RCC 7860 (cell line): ENCODE measurements around the gene ARL5C.

Source experiments
- DNase-seq: peaks from one replicate; pipeline ENCODE4 v3.0.0-alpha.2; 2015; ENCODE audit warnings: low spot score
- FAIRE-seq: peaks from 2 replicates; lab custom pipeline; 2012; peaks lifted over from hg19 to GRCh38; lab: Jason Lieb, UNC

ARL5C gene, protein sequence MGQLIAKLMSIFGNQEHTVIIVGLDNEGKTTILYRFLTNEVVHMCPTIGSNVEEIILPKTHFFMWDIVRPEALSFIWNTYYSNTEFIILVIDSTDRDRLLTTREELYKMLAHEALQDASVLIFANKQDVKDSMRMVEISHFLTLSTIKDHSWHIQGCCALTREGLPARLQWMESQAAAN

DNA sequence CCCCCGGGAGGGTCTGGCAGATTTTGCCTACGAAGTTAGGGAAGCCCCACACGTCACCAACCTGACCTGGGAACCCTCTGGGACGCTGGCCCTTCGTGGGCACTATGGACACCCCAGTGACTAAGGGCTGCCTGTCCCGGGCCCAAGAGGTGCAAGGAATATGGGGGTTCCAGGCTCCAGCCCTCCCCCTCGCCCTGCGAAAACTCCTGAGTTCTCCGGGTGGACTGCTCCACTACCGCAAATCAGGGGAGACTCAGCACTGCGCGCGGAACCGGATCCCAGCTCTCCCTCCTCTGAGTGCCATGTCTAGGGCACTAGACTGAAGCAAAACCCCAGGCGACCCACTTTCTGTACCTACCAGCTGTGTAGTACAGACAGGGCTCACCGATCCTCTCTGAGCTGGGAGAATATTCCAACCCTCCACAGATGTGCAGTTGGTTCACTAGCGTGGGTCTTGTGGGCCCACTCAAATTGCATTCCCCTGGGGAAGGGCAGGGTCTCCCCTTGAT, at the start of gene ARL5C:
Gene ARL5C (minus strand): TSS at position 321 of the 509 bp plus-strand sequence. CDS start 401 bp downstream, outside the sequence.
- no peak for DNase-seq
- FAIRE-seq = no peak

DNA sequence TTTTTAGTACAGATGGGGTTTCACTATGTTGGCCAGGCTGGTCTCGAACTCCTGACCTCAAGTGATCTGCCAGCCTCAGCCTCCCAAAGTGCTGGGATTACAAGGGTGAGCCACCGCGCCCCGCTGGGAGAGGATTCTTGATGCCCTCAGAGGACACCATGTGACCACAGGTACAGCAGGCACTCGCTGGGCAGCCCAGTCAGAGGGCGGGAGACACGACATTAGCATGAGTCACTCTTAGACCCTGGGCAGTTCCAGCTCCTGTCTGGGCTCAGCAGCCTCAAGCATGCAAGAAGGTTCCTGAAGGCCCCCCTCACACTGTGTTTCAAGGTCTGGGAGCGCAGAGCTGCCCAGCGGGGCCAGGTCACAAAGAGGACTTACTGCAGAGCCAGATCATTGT, 47.9 kb upstream of the ARL5C start:
- peak; percentile 63 for FAIRE-seq
- DNase-seq = peak; percentile 89

DNA sequence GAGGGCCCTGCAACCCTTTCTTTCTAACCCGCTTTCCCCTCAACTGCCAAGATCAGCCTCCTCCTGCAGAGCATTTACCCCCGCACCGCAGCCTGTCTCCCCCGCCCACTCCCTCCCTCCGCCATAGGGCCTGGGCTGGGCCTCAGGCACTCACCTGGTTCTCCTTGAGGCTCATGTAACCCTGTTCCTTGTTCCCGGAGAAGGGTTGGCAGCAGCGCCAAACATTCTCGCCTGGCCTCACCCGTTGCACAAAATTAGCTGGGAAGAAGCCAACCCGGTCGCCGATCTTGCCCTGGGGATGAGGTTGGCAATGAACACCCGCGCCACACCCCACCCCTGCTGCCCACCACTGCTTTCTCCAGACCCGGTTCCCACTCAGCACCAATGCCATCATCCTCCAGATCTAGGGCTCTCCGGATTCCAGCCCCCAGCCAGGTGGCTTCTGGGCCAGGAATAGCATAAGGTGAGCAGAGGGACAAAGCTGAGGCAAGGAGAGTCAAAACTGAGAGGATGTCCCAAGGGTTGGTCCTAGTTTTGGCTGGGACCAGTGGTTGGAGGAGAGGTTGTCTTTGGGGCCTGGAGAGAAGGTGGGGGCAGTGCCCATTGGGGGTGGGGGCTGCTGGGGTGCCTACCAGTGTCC, 47.0 kb upstream of the ARL5C start:
- DNase-seq (no peak), FAIRE-seq (no peak)

DNA sequence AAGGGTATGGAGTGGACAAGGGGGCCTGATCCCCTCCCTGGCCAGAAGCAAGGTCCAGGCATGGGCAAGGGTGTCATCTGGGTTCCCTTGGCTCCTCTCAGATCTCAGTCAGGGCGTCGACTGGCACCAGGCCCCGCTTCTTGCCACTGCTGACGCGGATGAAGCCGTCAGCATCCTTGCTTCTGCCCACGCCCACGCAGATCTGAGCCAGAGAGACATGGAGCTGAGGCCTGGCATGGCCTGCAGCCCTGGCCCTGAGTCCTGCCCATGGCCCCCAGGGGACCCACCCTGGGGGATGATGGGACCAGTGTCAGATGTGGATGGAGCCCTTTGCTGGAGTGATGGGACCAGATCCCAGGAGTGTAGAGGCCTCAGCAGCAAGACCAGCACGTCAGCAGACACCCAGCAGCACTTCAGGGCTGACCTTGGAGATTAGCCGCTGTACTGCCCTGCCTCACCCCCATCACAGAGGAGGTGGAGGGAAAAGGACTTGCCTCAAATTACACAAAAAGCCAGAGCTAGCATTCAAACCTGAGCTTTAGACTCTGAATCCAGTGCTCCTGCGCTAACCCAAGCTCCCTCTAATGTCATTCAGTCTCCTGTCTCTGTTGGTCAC, 46.3 kb upstream of the ARL5C start:
- no peak for FAIRE-seq
- DNase-seq = no peak

DNA sequence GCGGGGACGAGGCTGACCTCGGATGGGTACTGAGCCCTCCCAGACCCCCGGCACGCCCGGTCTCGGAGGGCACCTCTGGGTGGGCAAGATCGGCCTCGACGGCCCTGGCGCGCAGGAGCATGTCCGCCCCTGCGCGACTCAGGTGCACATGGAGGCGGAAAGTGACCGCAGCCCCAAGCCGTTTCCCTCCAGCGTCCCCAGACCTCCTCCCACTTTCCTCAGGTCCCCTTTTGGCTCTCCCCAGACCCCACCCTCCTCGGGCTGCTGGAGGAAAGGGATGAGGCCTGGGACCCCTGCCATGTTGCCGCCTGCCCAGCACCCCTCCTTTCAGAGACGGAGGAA, 44.1 kb upstream of the ARL5C start:
- DNase-seq = no peak
- no peak for FAIRE-seq

DNA sequence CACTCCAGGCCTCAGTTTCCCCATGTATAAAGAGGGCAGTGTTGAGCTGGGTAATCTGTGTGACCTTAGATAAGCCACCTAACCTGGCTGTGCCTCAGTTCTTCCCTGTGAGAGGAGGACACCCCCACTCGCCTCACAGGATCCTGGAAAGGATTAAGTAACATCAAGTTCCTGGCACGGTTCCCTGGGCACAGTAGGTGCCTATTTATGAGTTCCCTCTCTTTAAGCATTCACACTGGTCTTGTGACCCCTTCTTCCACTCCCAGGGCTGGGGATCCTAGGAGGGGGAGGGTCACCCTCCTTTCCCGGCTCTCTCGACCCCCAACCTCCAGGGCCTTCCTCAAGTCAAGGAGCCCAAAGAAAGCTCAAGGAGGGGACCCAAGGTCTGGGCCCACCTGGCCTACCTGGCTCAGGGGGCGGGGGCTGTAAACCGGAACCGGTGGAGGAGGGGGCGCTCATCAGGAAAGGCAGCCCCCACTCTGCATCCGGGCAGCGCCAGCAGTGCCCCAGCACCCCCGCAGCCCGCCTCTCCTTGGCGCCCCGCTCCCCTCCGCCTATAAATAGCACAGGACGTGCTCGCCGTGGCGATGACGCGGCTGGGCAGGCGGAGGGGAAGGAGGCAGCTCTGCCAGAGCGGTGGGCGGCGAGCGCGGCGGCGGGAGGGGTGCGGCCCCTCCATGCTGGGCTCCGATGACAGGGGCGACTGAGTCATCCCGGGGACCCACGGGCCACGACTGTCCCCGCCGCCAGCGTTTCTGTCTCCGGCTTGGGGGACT, 43.5 kb upstream of the ARL5C start:
- no peak for FAIRE-seq
- DNase-seq = no peak

DNA sequence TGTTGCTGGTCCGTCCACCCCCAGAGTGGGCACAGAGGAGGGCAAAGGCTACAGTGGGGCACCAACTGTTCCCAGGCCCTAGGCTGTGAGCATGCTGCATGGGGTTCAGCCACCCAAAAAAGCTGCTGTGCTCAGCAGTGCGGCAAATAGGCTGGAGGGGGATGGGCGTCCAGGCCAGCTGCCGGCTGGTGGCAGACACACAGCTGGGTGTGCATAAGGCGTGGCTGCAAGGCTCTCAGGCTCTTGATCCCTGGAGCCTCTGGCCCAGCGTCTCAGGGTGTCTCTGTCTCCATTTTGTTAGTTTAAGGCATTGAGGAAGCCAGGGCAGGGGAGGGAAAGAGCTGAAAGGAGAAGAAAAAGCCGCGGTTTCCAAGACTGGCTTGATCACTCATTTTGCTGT, 42.9 kb upstream of the ARL5C start:
- no peak for FAIRE-seq
- no peak for DNase-seq

DNA sequence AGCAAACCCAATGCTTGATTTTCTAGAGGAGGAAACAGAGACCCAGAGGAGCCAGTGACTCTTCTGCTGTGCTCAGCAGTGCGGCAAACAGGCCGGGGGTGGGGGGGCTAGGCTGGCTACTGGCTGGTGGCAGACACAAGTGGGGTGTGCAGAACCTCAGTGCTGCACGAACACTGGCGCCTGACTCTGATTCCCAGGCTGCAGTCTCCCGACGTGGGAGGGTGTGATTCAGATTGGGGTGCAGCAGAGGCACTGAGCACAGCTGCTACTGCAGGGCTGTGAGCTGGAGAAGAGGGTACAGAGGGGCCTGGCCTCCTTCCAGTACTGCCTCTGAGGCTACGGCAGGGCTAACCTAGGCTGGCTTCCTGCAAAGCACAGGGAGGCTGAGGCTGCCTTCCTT, 42.2 kb upstream of the ARL5C start:
- no peak for DNase-seq

DNA sequence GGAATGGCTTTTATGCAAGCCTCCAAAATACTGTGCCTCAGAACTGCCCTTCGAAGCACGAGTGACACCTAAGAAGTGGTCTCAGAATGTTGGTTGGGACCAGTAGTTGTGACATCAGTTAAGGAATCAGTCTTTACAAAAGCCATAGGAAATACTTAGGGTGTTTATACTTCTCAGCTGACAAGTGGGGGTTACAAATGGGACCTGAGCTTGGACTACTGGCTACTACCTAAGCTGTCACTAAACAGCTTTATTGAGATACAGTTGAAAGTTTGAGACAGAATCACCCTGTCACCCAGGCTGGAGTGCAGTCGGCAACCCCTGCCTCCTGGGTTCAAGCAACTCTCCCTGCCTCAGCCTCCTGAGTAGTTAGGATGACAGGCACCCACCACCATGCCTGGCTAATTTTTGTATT, 39.2 kb upstream of the ARL5C start:
- no peak for FAIRE-seq
- DNase-seq = no peak

More for the DNA sequence above, 42.2 kb upstream of the ARL5C start:
- no peak for FAIRE-seq

DNA sequence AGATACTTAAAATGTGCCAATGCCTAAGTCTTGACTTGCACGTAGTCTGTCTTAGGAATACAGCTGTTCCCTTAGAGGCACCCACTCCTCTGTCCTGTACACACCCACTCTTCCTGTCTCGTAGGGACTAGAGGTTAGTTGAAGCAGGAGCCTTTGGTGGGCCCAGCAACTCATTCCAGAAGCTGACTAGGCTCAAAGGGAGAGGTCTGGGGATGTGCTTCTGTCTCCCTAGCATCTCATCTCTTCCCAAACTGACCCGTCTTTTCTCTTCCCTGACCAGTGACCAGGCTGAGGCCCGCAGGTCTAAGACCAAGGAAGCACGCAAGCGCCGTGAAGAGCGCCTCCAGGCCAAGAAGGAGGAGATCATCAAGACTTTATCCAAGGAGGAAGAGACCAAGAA, 38.3 kb upstream of the ARL5C start:
- DNase-seq (no peak), FAIRE-seq (no peak)

DNA sequence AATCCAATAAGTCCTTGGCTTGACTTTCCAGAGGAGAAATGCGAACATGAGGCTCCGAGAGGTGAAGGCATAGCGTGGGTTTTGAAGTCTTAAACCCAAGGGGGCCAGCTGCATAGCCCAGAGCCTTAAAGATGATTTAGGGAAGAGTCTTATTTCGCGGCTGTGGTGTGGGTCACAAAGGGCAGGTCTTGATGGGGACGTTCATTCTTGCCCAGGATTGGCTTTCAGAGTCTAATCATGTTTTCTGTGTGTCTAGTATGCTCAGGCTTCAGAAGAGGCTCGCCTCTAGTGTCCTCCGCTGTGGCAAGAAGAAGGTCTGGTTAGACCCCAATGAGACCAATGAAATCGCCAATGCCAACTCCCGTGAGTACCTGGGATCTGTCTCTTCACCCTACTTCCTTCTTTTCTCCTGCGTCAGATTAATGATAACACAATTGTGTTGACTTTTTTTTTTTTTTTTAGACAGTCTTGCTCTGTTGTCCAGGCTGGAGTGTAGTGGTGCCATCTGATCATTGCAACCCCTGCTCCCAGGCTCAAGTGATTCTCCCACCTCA, 35.1 kb upstream of the ARL5C start:
- DNase-seq = no peak
- FAIRE-seq = no peak

DNA sequence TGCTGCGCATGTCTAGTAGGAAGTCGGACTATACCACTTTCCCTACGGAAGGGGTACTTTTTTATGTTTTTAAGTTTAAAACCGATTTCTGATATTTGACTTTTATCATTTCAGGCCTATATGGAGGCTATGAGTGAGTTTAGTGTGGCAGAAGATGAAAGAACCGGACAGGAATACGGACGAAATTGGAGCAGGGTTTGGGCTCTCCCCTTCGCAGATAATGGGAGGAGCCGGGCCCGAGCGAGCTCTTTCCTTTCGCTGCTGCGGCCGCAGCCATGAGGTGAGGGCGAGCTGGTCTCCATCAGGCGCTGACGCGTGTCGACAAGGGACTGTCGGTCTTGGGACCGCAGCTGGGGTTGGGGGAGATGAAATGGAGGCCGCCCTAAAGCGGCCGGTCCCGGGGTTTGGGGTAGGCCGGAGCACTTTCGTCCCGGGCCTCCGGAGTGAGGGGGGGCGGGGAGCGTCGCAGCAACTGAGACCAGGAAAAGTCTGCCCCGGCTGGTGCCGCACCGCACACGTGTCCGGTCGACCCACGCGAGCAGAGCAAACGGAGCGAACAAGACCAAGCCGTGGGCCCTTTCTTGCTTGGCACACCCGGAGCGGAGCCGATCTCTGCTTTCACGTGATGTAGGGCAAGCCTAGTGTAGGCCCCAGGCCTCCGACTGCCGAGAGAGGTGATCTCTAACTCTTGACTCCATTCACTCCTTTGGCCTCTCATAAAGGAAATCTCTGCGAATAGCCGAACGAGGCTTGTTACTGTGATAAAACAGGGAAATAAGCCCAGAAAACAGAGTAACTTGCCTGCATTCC, 34.3 kb upstream of the ARL5C start, which contains the start of gene RPL19:
Gene RPL19 (plus strand): TSS at position 214 of the 810 bp plus-strand sequence. CDS start 62 bp downstream, at position 276.
- DNase-seq (peak; percentile 10), FAIRE-seq (no peak)

DNA sequence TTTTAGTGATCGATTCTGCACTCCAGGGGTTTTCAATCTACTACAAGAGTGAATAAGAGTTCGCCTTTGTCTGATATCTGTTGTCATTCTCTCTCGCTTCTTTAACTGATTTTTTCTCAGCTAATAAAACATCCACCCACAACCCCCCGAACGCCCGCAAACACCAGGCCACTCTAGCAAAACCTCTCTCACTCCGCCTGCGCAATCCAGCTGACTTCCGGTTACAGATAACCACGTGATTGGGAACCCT, 33.8 kb upstream of the ARL5C start:
- FAIRE-seq (peak; percentile 76), DNase-seq (peak; percentile 89)

DNA sequence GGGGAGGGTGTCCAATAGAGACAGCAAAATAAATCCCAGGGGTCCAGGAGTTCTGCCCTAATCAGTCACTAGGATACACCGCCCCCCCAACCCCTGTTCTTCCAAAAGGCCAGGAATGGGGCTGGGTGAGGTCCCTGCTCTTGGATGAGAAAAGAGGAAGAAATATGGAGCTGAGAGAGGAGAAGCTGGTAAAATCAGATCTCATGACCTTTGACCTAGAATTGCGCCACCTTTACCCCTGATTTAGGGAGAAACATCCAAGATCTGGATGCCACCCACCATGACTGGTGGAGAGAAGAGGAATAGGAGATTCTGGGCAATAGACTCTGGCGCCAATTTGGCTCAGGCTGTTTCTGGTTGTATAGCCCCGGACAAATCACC, 32.2 kb upstream of the ARL5C start:
- DNase-seq (no peak), FAIRE-seq (no peak)

DNA sequence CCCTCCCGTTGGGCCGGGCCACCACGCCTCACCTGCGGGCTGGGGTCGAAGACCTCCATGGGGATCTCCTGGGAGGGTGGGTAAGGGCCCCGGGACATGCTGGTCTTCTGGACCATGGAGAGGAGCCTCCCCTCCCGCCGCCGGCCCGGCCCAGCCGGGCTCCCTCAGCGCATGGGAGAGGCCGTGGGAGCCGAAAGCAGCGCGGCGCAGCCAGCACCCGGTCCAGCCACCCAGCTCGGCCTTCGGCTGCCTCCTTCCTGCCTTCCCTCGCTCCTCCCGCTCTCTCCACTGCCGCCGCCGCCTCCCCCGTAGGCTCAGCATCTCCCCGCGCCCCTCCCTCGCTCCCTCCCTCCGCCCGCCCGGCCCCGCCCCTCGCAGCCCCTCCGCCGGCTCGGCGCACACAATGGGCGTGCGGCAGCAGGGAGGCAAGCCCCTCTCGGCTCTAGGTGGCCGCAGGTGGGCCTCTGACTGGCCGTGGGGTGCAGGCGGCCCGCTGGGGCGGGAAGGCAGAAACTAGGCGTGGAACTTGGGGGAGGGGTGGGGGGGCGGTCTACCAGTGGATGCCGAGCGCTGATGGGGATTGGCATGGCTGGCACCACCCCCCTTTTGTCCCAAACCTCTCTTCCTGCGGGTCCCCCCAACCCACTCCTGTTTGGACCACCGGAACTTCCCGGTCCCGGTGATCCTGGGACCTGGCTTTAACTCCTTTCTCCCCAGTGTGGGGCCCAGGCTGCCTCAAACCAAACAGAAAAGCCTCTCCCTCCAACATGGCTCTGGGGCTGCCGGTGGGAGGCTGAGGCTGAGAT, 31.6 kb upstream of the ARL5C start, which contains the start of gene CACNB1:
Gene CACNB1 (minus strand): TSS at position 290 of the 806 bp plus-strand sequence. CDS start 174 bp downstream, at position 116.
- peak; percentile 52 for DNase-seq
- FAIRE-seq = no peak

DNA sequence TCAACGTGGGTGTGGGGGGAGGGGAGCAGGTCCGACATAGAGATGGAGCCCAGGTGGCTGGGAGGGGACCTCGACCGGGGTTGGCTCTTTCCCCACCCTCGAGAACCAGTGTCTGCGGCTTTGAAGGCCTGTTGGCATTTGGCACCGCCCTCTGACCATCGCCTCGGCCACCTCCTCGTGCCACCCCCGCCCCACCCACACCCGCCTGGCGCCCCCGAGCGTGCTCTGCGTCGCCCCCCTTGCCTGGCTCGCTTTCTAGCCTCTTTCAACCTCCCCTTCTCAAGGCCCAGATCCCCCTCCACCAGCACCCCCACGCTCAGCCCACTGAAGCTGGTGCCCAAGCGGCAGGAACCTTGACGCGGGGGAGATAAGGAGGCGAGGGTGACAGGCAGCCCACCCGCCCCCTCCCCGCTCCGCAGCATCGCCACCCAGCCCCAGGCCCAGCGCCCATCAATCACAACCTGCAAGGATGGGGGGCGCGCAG, 30.9 kb upstream of the ARL5C start:
- DNase-seq (peak; percentile 36), FAIRE-seq (no peak)

DNA sequence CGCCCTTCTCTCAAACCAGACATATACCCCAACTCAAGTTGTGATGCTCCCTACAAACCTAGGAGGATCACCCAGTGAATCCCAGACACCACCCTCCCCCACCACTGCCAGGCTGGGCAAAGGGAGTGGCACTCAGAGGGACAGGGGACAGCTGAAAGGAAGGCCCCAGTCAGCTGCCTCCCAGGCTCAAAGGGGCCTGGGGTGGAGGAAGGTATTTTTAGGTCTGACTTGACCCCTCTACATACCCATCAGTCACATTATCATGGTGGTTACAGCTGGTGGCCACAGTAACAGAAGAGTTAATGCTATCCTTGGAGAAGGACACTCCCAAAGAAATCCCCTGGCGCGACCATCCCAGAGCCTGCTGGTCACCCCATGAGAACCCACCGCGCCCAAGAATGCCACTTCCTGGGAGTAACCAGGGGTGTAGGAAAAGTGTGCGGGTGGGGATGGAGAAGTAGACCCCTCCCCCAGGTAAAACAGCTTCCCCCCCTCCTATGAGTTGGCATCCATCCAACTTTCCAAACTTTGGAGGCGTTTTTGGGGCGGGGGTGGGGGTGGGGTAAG, 30.4 kb upstream of the ARL5C start:
- no peak for FAIRE-seq
- no peak for DNase-seq

DNA sequence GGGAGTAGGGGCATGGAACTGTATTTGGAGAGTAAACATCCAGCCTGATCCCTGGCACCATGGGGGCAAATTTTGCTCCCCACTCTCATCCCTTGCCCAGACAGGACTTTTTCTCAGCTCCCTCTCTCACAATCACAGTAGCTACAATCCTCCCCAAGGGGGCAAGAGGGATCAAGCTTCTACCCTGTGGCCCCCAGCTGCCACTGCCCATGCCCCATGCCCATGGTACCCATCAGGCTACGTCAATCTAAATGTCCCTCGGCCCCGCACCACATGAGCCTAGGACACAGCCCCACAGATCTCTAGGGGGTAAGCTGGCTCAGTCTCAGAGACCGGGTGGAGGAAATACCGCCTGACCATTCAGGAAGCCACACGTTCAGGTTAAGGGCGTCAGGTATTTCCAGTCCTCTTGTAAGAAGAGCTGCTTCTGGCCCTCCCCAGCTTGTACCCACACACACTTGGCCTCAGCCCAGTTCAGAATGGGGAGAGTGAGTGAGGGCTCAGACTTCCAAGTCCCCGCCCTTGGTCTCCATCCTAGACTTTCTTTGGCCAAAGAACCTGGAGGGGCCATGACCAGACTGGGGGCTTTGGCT, 29.7 kb upstream of the ARL5C start:
- no peak for FAIRE-seq
- no peak for DNase-seq
